Muscle of leg (tissue), 11 donors: ENCODE measurements around the gene ITGB5. TPM values are rescaled to one million over a fixed set of nuclear protein-coding genes. Genes with fewer than 3 reads are reported as not detected.
"Not testable (repeated sequence)": the region's sequence is repeated elsewhere in the genome, so short reads cannot be mapped to it uniquely, and the experiment has no call there.

Experiments
- DNase-seq: peaks from one replicate; pipeline ENCODE4 v3.0.0; 2013
- H3K27ac ChIP-seq: one replicate; pipeline ENCODE4 v1.5.1; 2013; ENCODE audit warnings: mild to moderate bottlenecking, low read length, control low read depth
- H3K27me3 ChIP-seq: one replicate; pipeline ENCODE4 v1.6.1; 2013; ENCODE audit warnings: low read length; ENCODE audit not compliant: control insufficient read depth, insufficient read depth
- H3K36me3 ChIP-seq: one replicate; pipeline ENCODE4 v1.6.1; 2013; ENCODE audit warnings: low read length; ENCODE audit not compliant: control insufficient read depth, insufficient read depth
- H3K4me1 ChIP-seq: one replicate; pipeline ENCODE4 v1.6.1; 2013; ENCODE audit warnings: low read length; ENCODE audit not compliant: control insufficient read depth, insufficient read depth
- H3K4me3 ChIP-seq: one replicate; pipeline ENCODE4 v1.5.1; 2013; ENCODE audit warnings: low read length, control low read depth
- H3K9me3 ChIP-seq: replicated peaks from 2 replicates; pipeline ENCODE4 v1.6.1; 2013; ENCODE audit warnings: low read depth, low read length; ENCODE audit not compliant: control insufficient read depth
- WGBS: methylation state at CpG from one replicate; pipeline ENCODE4 v1.1.5; 2013; ENCODE audit warnings: missing lambda C conversion rate; ENCODE audit not compliant: insufficient coverage; 5-methylcytosine and 5-hydroxymethylcytosine counted together
- polyA plus RNA-seq, 8 donors: library from polyadenylated mRNA; unstranded; fragments of 120-200 nt; gene quantifications; one replicate each; pipeline versions ENCODE4 v1.2.1 to v1.2.3, GENCODE V29; 2013; ENCODE audit warnings: inconsistent platforms in 1 of 8, low replicate concordance in 1 of 8; ENCODE audit not compliant: insufficient read length in 8 of 8, insufficient read depth in 1 of 8
- total RNA-seq: library from RNA; stranded (reverse); fragments of 120-200 nt; gene quantifications from one replicate; pipeline ENCODE4 v1.2.4, GENCODE V29; 2013

ITGB5 gene
- total and polyA plus RNA-seq, 9 donors, result 14.3 to 60.4 (median 30.6) TPM

DNA sequence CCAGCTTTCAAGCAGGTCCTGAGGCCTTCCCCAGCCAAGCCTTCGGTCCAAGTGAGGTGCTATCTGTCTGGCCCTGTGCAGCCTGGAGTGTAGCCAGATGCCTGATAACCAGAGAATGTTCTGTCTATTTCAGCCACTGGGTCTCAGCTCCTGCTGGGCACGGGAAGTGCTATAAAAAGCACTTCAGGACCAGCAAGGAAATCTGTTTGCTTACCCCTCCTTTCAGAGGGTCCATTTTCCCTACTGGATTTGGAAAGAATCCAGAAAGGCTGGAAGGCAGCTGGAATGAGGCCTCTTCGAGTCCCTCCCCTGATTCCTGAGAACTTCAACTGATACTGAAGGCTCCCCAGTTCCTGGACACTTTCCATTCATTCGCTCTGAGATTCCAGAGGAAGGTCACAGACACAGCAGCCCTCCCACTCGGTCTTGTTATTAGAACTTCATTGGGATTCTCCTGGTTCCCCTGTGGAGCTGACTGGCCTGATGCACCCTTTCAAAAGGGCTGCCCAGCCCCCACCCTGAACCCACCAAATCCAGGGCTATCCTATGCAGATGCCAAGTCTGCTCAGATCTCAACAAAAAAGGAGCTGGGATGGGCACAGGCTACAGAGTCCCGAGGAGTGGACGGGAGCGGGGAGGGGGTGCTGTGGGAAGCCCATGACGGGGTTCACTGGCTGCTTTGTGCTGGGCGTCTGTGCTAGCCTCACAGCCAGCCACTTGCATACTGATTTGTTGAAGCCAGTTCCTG, 86.5 kb downstream of the ITGB5 start:
- peak; percentile 78 for DNase-seq
- no peaks in the 10 kb centered on the region for H3K9me3 ChIP-seq
- H3K27me3 ChIP-seq, result peaks cover 3% of the 10 kb centered on the region
- H3K36me3 ChIP-seq, result peaks cover under 1% of the 10 kb centered on the region
- H3K4me1 ChIP-seq, result peaks cover 32% of the 10 kb centered on the region
- no peak overlapping the region for H3K27ac ChIP-seq
- 36% methylated on average over 10 of the region's 10 CpGs for WGBS
- H3K4me3 ChIP-seq, result no peak overlapping the region

GRCh38 chr3:124800076-124800475, 87.1 kb downstream of the ITGB5 start:
- H3K4me3 ChIP-seq, result no peak overlapping the region
- WGBS, result 67% methylated on average over 1 of the region's 1 CpG
- H3K9me3 ChIP-seq, result no peaks in the 10 kb centered on the region
- peaks cover 3% of the 10 kb centered on the region for H3K36me3 ChIP-seq
- peaks cover 32% of the 10 kb centered on the region for H3K4me1 ChIP-seq
- no peak for DNase-seq
- H3K27me3 ChIP-seq, result peaks cover 3% of the 10 kb centered on the region
- no peak overlapping the region for H3K27ac ChIP-seq

- Histone ChIP-seq H3K27me3 (peaks cover 3% of the 10 kb centered on the region), H3K9me3 (no peaks in the 10 kb centered on the region), H3K4me1 (peaks cover 32% of the 10 kb centered on the region), H3K4me3 (no peak overlapping the region), H3K36me3 (peaks cover 3% of the 10 kb centered on the region), H3K27ac (no peak overlapping the region)
- no peak for DNase-seq
- 95% methylated on average over 6 of the region's 10 CpGs for WGBS
Observed at GRCh38 chr3:124799676-124800075, 87.5 kb downstream of the ITGB5 start.

- H3K4me1 ChIP-seq, result peaks cover 42% of the 10 kb centered on the region
- no CpG with 5 or more reads among the region's 4 CpGs for WGBS
Observed at GRCh38 chr3:124797426-124797945, 89.7 kb downstream of the ITGB5 start.

DNA sequence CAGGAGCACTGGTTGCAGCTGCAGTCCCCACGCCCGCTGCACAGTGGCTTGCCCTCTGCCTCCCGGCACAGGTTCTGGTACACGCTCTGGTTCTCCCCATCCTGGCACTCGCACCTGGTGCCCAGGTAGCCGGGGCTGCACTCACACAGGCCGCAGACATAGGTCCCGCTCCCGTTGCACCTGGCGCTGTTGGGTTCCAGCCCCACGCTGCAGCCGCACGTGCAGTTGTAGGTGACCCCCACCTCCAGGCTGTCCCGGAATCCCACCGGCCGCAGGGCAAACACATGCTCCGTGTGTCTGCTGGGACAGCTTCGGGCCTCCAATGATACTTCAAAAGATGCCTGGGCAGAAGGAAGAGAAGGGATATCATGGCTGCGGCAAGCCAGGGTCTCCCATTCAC, 90.7 kb downstream of the ITGB5 start:
- H3K4me3 ChIP-seq, result no peak overlapping the region
- 93% methylated on average over 19 of the region's 19 CpGs for WGBS
- H3K27ac ChIP-seq, result no peak overlapping the region
- DNase-seq, result no peak
- H3K36me3 ChIP-seq, result peaks cover 3% of the 10 kb centered on the region
- H3K9me3 ChIP-seq, result no peaks in the 10 kb centered on the region
- H3K27me3 ChIP-seq, result no peaks in the 10 kb centered on the region
- peaks cover 41% of the 10 kb centered on the region for H3K4me1 ChIP-seq

More at GRCh38 chr3:124797426-124797945, 89.7 kb downstream of the ITGB5 start:
- Histone ChIP-seq H3K27me3 (no peaks in the 10 kb centered on the region), H3K4me3 (no peak overlapping the region), H3K27ac (no peak overlapping the region), H3K36me3 (peaks cover 3% of the 10 kb centered on the region), H3K9me3 (no peaks in the 10 kb centered on the region)
- no peak for DNase-seq

DNA sequence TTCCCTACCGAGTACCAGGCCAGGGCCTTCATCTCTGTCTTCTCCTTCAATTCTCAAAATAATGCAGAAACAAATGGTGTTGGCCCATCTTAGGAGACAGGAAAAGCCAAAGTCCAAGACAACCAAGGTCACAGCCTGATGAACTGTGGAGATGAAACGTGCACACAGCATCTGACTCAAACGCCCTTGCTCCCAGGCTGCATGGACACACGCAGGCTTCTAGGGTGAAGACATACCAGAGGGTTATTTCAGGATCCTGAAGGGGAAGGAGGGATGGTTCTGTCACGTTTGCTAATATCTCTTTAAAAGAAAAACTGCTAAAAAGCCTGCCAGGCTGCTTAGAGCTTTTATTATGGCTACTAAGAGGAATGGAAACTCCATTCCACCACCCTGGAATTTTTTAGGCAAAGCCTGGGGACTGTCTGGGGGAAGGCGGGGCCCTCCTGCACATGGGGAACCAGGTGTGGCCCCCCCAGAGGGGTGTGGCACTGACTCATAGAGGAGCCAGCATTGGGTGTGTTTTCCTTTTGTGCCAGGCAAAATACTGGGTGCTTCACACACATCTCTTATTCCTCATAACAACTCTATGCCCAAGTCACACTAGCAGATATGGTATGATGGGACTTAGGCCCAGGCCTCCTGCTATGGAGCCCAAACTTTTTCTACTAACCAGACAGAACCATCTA, 94.0 kb downstream of the ITGB5 start:
- Histone ChIP-seq H3K27ac (no peak overlapping the region), H3K9me3 (no peaks in the 10 kb centered on the region), H3K27me3 (no peaks in the 10 kb centered on the region), H3K36me3 (peaks cover 3% of the 10 kb centered on the region), H3K4me3 (no peak overlapping the region), H3K4me1 (peaks cover 25% of the 10 kb centered on the region)
- DNase-seq, result no peak
- 88% methylated on average over 2 of the region's 6 CpGs for WGBS

GRCh38 chr3:124792341-124793040, 94.7 kb downstream of the ITGB5 start:
- WGBS, result no CpG with 5 or more reads among the region's 7 CpGs
- Histone ChIP-seq H3K4me3 (no peak overlapping the region), H3K4me1 (peaks cover 29% of the 10 kb centered on the region), H3K36me3 (peaks cover 3% of the 10 kb centered on the region), H3K9me3 (no peaks in the 10 kb centered on the region), H3K27me3 (no peaks in the 10 kb centered on the region), H3K27ac (no peak overlapping the region)
- peak; percentile 42 for DNase-seq

DNA sequence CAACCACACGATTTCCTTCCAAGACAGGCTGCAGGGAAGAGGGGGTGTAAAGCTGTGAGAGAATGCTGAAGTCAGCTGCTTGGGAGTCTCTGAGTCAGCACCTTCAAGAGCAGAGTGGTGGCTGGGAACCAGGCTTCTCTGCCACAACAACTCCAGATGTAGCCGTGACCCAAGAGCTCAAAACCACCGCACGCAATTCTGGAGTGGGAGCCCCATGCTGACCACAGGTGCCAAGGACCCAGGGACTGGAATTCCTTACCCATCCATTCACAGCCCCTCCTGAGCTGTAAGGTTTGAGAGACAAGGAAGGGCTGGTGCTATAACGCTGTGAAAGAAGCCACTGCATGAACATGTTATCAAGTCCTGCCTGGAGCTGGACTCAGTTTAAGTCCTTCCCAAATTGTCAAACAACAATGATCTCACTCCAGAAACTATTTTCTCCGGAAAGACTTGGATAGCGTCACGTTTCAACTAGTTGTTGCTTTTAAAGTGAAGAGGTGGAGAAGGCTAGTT, 95.5 kb downstream of the ITGB5 start:
- peak; percentile 81 for DNase-seq
- H3K4me1 ChIP-seq, result peaks cover 33% of the 10 kb centered on the region
- H3K27me3 ChIP-seq, result no peaks in the 10 kb centered on the region
- peaks cover 3% of the 10 kb centered on the region for H3K36me3 ChIP-seq
- WGBS, result 67% methylated on average over 1 of the region's 8 CpGs
- H3K4me3 ChIP-seq, result no peak overlapping the region
- no peak overlapping the region for H3K27ac ChIP-seq
- H3K9me3 ChIP-seq, result no peaks in the 10 kb centered on the region

GRCh38 chr3:124791142-124791541, 96.0 kb downstream of the ITGB5 start:
- Histone ChIP-seq H3K9me3 (no peaks in the 10 kb centered on the region), H3K27ac (no peak overlapping the region), H3K4me1 (peaks cover 38% of the 10 kb centered on the region), H3K36me3 (peaks cover 3% of the 10 kb centered on the region), H3K27me3 (no peaks in the 10 kb centered on the region), H3K4me3 (no peak overlapping the region)
- WGBS, result no CpG with 5 or more reads among the region's 4 CpGs
- no peak for DNase-seq

- H3K9me3 ChIP-seq, H3K27me3 ChIP-seq, DNase-seq, H3K27ac ChIP-seq, H3K36me3 ChIP-seq, H3K4me3 ChIP-seq: not testable (repeated sequence)
- WGBS, result no CpG with 5 or more reads among the region's 5 CpGs
- H3K4me1 ChIP-seq, result peaks cover 38% of the 10 kb centered on the region
Observed at GRCh38 chr3:124789103-124789502, 98.1 kb downstream of the ITGB5 start.
